SK-MEL-5 (cell line): ENCODE data around the gene LDB2. TPM values are rescaled to one million over a fixed set of nuclear protein-coding genes. Genes with fewer than 3 reads are reported as not detected.

Source experiments
- DNase-seq: peaks from one replicate; pipeline ENCODE4 v3.0.0-alpha.2; 2016; ENCODE audit warnings: low read depth, low spot score
- in situ Hi-C: cut with HindIII; loops from 2 replicates; pipeline ENCODE4 v1.10.0; 2016; ENCODE audit warnings: low sequenced_read_pairs, high pct_unique_total_duplicates, low pct_unique_long_range_greater_than_20kb
- total RNA-seq: library from RNA; depleted of rRNA; stranded (reverse); fragments of >200 nt; shearing (Covaris generic); gene quantifications from 2 replicates; pipeline ENCODE4 v1.2.3, GENCODE V29; 2014

LDB2 gene
- total RNA-seq, 1 experiment from 2014 or later, result 0.61 TPM

DNA sequence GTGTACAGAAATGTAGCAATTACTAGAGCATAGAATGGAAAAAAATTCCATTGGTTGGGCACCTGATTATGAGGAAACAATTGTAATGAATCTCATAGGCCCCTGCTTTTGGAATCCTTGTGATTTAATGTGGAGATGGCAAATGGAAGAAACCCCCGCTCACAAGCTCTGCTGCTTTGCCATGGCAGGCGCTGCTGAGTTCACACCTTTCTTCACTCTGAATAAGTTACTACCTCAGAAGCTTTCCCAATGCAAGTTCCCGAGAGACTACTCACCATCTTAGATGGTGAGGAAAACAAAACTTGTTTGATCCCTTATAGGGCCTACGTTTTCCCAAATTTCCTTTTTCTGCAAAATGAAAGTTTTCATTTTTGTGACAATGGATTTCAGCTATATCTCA, 405.6 kb downstream of the LDB2 start:
- DNase-seq, result no peak
- in situ Hi-C loops, result no loop called here

DNA sequence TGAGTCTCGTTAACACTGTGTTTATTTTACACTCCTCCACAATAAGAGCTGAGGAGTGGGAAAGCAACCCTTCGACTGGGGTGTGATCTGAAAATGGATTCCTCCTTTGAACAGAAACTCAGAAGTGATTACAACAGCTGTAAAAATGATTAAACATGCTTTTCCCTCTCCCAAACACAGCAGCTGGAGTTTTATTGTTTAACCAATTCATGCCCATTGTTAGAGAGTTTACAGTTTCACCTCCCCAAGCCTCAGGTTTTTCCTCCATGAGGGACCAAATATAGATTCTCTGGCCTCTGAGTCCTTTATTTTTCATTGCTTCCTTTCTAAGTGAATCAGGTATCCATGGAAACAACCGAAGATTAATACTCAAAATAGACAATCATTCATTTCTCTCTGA, 409.2 kb downstream of the LDB2 start:
- no peak for DNase-seq
- in situ Hi-C loops, result no loop called here

DNA sequence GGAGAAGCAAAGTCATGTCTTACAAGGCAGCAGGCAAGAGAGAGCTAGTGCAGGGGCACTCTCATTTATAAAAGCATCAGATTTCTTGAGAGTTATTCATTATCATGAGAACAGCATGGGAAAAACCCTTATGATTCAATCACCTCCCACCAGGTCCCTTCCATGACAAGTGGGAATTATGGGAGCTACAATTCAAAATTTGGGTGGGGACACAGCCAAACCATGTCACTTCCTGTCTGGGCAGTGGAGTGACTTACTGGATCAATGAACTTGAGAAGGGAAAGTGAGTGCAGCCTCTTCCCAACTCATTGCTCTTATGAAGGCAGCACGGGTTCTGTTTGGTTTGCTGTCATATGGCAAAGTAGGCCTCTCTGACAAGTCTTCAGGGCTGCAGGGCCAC, 410.4 kb downstream of the LDB2 start:
- in situ Hi-C loops, result no loop called here
- DNase-seq, result no peak

DNA sequence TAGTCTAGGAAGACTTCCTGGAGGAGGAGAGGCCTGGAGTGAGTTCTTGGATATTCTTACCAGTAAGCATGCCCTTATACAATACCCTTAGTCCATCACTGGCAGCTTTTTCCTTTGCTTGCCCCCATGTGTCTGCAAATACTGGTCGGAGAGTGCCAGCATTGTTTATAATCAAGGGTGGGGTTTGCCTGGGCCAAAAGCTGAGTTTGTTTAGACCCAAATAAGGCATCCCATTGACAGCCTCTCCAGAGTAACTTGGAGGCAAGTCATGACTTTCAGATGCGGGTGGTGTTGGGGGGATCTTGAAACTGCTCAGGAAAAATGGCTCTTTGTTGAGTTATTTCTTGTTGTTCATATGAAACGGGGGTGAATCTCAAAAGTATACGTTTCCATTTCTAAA, 413.7 kb downstream of the LDB2 start:
- DNase-seq, result peak; percentile 47
- in situ Hi-C loops, result no loop called here

DNA sequence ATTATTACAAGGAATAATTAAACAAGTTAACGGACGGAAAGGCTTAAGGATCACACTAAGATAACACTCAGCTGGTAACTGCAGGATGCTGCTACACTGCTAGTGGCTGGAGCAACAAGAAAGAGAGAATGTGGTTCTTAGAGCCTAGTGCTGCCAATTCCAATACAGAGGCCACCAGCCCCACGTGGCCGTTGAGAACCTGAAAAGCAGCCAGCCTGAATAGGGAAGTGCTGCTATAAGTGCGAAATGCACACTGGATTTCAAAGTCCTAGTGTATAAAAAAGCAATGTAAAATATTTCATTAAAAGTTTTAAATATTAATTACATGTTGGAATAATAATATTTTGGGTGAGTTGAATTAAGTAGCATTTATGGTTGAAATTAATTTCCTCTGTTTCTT, 414.9 kb downstream of the LDB2 start:
- no peak for DNase-seq
- in situ Hi-C loops, result no loop called here

DNA sequence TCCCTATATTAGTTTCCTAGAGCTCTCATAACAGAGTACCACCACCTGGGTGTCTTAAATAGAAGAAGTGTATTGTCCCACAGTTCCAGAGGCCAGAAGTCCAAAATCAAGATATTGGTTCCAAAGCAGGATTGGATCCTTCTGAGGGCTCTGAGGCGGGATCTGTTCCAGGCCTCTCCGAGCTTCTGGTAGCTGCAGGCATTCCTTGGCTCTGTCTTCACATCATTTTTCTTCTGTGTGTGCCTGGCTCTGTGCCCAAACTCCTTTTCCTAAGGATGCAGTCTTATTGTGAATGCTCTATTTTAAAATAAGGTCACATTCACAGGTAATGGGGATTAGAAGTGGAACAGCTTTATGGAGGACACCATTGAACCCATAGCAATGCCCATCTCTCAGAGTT, 418.4 kb downstream of the LDB2 start:
- DNase-seq, result no peak

DNA sequence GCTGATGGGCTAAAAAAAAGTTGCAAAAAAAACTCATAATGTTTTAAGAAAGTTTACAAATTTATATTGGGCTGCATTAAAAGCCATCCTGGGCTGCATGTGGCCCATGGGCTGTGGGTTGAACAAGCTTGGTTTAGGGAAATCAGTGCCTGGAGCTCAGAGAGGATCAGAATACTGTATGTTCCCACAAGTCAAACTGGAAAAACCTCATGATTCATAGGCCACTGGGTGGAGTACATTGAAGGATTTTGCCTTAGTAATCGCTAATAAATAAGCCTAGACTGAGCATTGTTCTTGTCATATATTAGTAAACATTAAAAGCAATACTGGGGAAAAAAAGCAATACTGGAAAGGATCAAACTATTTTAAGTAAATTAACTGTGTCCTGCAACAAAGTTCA, 425.9 kb downstream of the LDB2 start:
- in situ Hi-C loops, result no loop called here
- no peak for DNase-seq

More for the DNA sequence above, 418.4 kb downstream of the LDB2 start:
- in situ Hi-C loops, result no loop called here

DNA sequence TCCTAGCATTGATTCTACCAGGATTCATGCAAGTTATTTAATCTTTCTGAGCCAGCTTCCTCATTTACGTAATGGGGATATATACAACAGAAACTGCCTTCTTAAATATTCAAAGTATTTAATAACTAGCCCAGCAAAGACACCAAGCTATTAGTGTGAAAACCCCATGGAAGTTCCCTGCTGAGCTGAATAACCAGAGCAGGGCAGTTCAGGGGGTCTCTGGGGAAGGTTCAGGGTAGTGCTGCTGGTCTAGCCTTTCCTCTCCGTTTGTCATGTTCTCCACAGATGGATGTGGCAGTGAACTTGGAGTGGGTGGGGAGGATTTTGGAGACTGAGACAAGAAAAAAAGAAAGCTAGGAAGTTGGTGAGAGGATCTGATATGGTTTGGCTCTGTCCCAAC, 431.4 kb downstream of the LDB2 start:
- in situ Hi-C loops, result no loop called here
- no peak for DNase-seq

DNA sequence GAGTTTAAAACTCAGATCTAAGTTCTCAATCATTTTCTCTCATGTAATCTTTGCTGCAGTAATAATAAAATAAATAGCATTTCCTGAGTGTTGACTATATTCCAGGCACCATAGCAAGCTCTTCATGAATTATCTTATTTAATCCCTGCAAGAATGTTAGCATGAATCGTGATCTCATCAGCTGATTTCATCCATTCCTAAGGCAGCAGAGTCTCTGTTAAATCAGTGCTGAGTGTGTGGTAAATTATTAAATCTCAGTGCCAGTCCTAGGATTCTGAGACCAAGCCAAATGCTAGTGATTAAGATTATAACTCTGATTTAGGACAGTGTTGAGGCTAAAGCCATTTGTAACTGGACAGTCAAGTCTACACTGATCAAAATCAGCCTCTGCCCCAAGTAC, 431.9 kb downstream of the LDB2 start:
- in situ Hi-C loops, result no loop called here
- DNase-seq, result no peak

DNA sequence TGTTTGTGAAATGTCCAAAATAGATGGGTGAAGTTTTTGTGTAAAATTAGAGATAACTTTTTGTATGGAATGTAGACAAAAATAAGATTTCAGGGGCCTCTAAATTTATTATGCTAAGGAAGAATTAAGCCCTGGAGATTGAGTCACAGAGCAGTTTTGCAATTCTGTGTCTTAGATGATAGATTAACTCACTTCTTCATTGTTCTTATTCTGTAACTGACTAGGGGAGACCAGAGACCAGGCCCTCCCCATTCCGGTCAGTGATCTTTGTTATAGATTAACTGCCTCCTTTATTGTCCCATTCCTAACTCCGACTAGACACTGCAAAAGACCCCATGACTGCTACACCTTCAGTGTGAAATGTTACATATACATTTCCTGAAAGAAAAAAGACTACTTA, 433.8 kb downstream of the LDB2 start:
- no peak for DNase-seq
- in situ Hi-C loops, result no loop called here

DNA sequence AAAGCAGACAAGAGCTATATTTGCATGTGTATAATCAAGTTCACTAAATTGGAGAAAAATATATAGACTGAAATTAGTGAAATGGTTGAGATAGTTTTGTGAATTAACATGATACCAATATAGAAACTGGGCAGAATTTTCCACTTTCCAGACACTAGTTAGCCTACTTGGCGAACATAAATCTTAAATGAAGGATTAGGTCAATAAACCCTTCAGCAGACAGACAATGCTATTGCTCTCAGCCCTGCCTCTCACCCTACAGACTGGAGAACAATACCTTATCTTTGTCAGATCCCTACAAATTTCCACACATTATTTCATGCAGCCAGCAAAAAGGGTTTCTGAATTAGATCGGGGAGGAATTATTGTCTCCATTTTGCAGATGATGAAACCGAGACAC, 435.8 kb downstream of the LDB2 start:
- DNase-seq, result no peak
- in situ Hi-C loops, result no loop called here

DNA sequence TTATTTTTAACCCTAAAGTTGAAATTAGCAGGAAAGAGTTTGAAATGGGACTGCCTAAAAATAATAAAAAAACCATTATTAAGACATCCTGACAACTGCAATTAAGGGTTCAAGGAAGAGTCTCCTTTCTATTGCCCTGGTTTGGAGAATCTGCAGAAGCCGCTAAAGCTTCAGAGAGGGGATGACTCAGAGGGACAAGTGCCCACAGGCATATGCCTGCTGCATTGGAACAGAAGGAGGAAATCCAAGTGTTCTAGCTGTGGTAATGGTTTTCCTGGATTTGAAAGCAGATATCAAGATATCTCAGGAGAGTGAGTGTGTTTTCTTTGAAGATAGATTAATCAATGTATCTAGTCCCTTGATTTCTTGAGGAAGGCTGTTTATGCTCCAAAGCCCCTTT, 437.1 kb downstream of the LDB2 start:
- DNase-seq, result no peak
- in situ Hi-C loops, result no loop called here

DNA sequence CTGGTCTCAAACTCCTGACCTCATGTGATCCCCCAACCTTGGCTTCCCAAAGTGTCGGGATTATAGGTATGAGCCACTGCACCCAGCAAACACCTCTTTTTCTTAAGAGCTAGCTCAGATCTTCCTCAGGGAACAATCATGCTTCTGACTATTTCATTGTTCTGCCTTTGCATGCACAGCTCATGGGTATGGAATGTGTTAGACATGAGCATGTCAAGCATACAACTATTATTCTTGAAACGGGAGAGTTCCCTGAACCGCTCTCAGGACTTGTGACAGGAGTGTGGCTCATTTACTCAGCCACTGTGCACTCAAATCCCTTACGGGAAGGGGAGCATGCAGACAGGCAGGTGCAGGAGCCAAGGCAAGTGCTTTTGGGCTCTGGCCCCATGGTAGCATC, 440.5 kb downstream of the LDB2 start:
- no peak for DNase-seq
- in situ Hi-C loops, result no loop called here
